GM19463 (cell line): ENCODE measurements around the gene P4HB.

Source experiments
- ATAC-seq: cut with Tn5 transposase; IDR thresholded peaks from one replicate; pipeline ENCODE4 v1.9.1; 2021; ENCODE audit warnings: mild to moderate bottlenecking, moderate library complexity; ENCODE audit not compliant: unreplicated experiment

Gene P4HB

DNA sequence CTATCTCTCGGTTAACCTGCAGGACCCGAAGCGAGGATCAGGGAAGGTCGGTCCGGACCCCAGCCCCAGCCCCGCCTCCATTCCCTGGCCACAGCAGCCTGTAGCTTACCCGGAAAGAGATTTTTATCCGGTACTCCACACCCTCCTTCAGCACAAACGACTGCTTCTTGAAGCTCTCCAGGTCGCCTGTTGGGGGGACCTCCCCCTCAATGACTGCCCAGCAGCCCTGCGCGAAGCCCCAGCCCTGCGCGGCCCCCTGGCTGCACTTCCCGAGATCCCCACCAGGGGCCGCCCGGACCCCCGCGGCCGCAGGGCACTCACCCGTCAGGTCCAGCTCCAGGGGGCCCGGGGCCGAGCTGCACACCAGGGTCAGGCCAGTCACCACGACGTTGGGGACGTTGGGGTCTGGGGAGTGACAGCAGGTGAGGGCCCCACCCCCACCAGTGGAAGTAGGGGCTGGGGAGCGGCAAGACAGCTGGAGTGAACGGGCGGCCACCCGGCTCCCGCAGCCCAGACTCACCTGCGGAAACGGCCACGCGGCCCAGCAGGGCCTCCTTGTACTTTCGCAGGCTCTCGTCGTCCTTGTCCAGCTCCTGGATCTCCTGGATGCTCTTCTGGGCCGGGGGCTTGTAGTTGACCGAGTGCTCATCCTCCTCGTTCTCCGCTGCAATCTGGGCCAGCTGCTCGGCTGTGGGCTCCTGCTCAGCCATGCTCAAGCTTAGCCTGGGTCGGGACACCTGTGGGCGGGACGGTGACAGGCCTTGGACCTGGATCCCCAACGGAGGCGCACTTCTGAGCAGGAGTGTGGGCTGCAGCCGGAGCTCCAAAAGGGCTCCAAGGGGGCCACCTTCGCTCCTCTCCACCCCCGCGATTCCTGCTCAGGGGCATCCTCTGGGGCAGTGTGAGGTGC lies 9.1 kb upstream of the P4HB start:
- no peak for ATAC-seq

DNA sequence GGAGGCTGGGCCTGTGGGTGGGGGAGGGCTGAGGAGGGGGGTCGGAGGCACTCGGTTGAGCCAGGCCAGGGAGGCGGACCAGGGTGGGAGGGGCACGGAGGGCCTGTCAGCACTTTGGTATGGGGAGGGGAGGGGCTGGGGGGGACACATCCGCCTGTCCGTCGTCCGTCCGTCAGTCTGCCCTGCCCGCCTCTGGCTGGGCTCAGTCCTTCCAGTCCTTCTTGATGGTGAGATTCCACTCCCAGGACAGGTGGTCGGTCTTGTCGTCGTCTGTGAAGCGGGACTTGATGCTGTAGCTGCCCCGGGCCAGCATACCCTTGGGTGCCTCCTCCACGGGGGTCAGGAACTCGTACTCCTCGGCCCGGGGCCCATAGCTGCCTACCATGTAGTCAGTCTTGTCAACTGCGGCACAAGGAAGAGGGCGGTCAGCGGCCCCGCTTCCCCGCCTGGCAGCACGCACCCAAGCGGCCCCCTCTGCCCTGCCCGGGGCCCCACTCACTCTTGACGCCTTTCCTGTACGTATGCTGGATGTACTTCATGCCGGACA lies 8.4 kb upstream of the P4HB start:
- ATAC-seq: no peak

DNA sequence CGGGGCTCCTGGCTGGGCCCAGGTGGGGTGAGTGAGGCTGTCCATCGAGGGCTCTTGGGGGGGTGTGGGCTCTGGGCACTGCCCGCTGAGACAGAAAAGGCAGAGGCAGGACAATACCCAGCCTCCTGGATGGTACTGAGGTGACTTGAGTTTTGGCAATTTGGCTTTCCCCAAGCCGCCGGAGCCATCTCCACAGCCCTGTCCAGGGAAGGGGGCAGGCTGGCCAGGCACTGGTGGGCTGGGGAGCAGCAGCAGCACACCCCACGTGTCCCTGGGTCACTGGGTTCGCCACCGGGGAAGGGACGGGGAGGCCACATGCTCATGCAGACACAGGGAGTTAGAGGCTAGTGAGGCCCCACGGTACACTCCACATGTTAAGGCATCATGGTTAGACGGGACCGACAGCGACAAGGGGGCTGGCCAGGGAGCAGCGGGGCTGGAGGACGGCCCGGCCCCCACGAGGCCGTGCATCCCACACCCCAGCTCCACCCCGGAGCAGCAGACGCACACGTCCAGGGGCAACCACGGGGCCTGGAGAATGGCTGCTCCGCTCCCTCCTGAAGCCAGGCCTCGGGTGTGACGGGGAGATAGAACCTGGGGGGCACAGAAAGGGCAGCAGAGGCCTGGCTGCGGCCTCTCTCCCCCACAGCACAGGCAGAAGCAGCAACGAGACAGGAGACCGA lies 7.8 kb upstream of the P4HB start:
- ATAC-seq: no peak

DNA sequence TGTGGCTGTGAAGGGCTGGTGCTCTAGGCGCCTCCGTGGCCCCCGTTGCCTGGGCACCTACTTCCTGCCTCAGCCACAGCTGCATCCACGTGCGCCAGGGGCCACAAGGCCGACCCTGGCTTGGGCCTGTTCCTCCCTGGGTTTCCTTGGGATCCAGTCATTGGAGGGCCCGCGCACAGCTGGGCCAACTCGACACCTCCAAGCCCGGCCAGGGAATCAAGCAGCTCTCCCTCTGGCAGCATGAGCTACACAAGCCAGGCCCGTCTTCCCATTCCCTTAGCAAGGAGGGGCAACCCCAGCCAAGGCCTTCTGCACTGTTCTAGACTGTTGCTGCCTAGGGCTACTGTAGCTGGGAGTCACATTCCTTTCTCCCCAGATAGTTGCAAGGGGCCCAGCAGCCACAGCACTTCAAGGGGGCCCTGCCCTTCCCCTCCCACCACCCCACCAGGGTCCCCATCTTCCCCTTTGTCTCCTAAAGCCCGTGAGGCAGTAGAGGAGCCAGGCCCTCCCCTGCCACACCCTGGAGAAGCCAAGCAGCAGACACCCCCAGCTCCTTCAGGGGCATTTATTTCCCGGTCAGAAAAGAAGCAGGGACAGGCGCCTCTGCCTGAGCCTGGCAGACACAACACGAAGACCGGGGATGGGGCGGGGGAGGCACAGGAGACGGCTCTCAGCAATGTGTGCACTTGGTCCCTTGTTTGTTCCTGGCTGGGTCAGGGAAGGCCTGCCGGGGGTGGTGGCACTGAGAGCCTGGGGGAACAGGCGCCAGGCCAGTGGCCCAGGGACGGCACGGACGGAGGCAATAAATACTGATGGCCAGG lies 7.0 kb upstream of the P4HB start:
- ATAC-seq: no peak

DNA sequence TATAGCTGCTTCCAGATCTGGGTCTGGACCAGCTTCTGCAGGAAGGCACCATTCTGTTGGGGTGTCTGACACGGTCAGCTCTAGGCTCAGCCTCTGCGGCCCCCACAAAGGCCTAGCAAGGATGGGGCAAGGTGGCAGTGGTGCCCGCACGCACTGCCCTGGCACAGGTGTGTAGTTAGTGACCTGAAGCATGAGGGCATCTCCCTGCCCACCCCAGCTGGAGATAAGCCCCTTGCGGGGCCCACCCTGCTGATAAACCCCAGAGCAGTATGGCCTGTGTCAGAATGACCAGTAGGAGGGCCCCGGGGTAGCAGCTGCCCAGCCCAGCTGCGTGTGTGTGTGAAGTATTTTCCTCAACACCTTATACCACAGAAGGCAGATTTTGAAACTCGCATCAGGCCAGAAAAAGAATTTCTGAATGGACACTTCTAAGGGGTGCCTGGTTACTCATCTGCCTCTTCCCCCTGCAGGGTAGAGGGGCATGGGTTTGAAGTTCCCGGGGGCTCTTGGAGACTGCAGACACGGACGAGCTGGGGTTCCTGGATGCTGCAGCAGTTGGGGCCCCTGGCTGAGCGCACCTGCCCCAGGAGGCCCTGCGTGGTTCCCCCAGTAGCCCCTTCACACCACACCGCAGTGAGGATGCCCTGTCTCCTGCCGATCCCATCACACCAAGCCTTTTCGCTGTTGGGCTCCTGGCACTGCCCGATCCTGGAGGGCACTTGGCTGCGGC lies 6.3 kb upstream of the P4HB start:
- ATAC-seq: no peak

DNA sequence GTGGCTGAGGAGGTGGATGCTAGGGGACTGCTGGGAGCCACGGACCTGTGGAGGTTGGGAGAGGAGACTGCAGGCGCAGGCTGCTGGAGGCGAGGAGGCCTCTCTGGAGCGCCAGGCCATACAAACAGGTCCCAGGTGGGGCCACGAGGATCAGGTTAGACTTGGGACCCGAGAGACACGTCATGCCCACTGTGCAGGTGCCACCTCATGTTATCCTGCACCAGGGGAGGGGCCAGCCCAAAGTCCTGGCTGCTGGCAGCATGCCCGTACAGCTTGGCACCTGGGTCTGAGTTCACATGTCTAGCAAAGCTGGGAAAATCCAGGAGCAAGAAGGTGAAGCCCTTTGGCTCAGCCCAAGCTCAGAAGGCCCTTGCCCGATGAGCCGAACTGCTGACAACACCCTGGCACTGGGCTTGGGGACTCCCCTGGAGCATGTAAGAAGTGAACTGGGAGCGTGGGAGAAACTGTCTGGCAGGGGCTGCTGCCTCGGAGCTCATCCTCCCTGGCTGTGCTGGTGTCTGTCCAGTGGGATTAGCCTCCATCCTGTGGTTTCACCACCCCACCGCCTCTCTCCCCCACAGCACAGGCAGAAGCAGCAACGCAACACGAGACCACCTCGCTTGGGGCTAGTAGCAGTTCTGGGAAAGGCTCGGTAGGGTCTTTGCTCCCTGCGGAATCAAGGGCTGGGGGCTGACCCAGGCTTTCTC lies 5.6 kb upstream of the P4HB start:
- no peak for ATAC-seq

DNA sequence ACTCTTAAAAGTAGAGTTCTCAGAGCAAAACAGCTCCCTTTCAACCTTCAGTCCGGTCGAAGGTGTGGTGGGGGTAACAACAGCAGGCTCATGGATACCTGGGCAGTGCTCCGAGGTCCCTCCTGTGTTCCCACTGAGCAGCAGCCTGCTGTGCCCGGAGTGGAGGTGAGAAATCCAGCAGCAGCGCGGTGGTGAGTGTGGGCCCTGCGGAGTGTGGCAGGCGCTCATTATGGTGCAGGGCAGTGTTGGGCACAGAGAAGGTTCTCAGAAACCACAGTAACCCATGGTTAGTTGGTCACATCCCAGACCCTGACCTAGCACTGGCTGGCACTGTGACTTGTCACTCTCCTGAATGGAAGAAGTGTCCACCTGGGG lies 5.0 kb upstream of the P4HB start:
- ATAC-seq: no peak

DNA sequence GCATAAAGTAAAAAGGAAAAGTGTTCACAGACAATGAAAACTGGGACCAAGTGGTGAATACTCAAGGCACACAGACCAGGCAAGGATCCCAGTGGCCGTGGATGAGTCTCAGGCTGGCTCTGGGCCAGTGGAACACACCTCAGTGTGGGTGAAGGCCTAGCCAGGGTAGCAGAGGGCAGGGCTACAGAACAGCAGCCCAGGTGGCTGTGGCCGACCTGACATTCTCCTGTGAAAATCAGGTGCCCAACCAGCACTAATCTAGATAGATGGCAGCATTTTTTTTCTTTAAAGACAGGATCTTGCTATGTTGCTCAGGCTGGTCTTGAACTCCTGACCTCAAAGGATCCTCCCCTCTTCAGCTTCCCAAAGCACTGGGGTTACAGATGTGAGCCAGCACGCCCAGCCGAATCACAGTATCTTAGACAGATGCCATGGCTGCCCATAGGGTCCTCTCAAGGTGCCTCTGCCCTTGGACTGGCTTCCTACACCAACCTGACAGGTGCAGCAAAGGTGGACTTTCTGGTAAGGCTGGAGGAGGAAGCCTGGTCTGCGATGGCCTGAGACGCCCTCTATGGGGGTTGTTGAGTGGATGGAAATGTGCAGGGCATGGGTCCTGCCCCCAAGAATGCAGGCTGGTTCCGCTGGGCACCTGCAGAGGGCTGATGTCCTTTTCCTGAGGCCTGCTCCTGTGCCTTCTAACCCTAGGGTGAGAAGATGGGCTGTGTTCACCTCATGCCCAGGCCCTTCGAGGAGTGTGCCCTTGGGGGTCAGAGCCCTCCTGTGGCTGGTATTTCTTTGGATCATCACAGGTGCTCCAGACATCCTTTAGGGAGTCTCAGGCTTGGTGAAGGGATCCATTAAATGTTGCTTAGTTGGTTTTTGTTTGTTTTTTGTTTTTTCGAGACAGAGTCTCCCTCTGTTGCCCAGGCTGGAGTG lies 3.8 kb upstream of the P4HB start:
- no peak for ATAC-seq

DNA sequence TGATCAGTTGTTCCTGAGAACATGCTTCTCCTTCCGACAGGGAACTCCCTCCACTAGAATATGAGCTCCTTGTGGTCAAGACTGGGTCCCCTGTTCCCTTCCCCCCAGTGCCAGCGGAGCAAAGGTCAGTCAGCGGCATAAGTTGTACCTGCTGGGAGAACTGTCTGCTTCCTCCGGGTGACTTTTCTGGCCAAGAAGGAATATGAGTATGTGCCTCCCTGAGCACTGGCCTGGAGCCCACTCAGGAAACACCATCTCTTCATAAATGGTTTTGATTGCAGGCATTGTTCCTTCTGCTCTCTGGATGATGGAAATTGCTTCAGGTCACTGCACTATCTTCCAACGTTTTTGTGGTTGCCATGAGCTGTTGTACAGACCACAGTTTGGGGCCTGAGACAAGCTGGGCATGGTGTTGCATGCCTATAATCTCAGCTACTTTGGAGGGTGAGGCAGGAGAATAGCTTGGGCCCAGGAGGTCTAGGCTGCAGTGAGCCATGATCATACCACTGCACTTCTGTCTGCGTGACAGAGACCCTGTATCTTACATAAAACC lies 2.9 kb upstream of the P4HB start:
- ATAC-seq: no peak

DNA sequence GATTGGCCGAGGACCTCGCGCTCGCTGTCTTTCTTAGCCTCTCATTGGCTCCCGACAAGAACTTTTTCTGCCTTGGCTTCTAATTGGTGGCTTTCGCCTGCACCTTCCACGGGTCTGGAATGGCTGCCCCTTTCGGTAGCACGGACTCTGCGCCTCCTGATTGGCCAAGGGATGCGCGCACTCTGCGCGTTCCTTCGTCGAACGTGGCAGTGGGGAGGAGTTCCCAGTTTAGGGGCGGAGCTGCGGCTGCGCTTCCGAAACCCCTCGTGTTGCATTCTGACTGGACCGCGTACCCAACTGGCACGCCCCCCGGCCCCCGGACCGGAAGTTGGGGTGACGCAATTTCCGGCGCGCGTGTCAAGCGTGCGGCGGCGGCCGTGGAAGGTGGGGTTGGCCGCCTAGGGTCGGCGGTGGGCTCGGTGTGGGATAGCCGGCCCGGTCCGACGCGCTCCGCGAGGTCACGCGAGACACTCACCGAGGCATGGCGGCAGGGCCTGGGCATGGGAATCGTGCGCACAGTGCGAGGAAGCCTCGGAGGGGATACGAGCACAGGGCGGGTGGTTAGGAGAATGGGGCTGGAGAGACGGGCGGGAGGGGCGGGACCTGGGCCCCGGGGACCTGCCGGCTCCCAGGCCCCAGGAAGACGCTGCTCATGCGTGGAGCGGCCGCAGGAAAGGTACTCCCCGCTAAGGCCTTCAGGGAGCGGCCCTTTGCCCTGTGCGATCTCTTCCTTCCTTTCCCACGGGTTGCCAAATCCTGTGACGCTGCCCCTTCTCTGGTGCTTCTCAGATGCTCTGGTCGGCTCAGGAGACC lies 627 bp upstream of the P4HB start:
- ATAC-seq: peak; percentile 77

DNA sequence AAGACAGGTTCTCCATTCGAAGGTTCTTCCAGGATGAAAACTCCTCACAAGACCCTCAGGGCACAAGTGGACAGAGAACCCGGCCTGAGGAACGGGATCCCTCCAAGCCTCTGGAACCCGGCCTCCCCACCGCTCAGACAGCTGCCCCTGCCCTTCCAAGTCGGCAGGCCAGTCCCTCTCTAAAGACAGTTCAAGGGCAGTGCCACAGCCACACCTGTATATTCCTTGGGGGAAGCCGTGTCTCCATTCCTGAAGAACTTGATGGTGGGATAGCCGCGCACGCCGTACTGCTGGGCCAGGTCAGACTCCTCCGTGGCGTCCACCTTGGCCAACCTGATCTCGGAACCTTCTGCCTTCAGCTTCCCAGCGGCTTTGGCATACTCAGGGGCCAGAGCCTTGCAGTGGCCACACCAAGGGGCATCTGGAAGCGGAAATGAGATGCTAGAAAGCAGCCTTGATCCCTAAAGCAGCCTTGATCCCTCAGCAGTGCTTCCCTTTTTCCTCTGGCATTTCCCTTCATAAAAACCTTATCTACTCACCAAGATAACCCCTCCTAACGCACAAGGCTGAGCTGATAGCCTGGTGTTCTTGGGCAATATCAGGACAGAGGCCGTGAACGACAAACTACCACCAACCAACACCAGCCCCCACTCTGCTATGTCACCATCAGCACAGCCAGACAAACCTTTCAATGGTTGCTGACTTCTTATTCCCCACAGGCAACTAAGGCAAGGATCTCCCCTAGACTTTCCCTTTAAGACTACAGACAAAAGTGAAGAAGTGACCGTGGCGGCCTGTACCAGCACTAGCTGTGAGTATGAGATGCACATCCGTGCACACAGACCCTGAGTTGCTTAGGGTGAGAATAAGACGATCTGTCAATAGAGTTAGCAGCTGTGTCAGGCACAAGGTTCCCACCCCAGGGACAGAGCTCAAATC lies 1.1 kb downstream of the P4HB start:
- no peak for ATAC-seq

DNA sequence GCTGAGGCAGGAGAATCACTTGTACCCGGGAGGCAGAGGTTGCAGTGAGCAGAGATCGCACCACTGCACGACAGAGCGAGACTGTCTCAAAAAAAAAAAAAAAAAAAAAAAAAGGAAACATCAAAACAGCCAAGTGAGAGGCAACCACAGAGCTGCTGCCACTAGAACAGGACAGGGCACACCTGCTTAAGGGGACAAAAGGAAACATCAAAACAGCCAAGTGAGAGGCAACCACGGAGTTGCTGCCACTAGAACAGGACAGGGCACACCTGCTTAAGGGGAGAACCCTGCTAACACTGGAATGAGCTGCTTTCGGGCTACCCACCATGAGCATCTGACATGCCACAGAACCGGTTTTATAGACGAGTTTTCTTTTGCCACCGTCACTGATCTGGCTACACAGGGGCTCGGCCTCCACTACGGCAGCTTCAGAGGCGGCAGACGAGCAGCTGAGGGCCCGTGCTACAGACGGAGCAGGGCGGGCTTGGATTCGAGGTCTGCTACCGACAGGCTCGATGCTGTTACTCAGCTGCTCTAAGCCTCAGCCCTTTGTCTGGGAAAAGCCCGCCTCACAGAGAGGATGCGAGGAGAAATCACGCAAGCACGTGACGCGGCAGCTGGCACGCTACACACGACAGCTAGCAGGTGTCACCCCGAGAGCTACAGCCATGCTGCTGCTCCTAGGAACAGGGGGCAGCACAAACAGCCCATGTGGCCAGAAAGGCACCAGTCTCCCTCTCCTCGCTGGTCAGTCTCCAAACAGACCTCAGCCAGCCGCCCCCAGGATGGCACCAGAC lies 2.0 kb downstream of the P4HB start:
- ATAC-seq: no peak

DNA sequence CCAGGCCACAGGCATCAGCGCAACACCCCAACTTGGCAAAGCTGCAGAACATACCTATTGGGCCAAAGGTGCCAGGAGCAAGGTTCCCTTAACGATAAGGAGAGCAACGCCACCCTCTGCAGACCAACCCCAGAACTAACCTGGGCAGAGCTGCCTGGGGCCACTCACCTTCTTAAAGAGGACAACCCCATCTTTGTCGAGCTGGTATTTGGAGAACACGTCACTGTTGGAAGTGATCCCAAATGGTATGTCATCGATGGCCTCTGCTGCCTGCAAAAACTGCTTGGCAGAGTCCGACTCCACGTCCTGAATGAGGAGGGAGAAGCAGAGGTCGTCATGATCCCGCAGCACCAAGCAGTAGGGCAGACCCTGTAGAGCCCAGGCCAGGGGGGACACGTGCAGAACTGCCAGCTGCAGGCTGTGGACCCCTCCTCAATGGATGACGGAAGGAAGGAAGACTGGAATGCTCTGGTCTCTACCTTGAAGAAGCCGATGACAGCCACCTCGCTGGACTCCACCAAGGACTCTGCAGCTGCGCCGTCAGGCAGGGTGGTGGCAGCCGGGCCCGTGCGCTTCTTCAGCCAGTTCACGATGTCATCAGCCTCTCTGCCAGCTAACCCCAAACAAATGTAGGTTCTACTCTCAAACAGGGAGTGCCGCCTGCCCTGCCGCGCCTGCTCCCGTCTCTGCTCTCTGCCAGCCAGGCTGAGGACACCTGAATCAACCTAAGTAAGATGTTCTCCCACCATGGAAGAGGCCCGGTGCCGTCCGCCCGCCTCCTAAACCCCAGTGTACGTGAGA lies 5.2 kb downstream of the P4HB start:
- ATAC-seq: no peak

DNA sequence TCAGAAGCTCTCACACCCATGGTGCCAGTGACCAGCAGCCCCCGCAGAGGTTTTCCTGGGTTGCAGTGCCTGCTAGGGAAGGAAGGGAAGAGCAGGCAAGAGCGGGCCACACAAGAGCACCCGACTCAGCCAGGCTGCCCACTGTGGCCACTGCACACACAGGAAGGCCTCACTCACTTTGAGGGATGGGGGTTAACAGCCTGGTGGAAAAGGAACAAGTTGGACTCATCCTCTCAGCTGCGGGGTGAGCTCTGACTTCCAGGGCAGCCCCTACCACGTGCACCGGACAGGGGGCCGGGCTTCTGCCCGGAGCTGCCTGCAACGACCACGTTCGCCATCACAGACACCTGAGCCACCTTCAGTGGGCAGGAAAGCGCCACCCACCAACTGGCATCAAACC lies 8.1 kb downstream of the P4HB start:
- no peak for ATAC-seq

DNA sequence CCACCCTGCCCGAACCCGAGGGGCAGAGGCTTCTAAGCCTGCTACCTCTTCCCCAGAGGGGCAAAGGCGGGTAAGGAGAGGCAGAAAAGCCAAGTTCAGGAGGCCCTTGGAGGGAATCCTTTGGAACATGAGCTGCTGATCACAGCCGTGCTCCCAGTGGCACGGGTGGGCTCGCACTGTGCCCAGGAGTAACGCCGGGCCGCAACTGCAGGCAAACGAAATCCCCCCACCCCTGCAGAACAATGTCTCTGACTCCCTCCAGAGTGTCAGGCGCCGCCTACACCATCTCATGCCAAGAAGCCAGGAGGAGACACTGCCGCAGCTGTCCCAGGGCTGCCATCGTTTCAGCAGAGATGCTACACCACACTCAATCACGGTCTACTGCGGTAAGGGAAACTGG lies 8.9 kb downstream of the P4HB start:
- ATAC-seq: no peak
